Effector CD4-positive, alpha-beta T cell (primary cell): ENCODE measurements around the gene NOTCH4.
"Not testable (repeated sequence)": the region's sequence is repeated elsewhere in the genome, so short reads cannot be mapped to it uniquely, and the experiment has no call there.

Experiments used
- DNase-seq: peaks from one replicate; pipeline ENCODE4 v3.0.0-alpha.2; 2020

The NOTCH4 gene

DNA sequence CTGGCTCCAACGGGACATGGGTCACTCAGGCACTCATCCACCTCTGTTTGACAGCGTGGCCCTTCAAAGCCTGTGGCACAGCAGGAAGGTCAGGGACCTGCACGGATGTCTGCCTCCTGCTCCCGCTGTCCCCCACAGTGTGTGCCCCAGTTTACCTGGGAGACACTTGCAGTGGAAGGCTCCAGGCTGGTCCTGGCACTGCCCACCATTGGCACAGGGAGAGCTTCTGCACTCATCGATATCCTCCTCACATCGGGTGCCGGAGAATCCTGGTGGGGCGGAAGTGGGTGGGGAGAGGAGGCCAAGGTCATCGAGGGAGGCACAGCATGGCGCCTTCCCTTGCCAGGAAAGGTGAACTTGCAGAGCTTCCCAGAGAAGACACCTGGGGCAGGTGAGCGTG is 6.9 kb downstream of the NOTCH4 start:
- DNase-seq: no peak

DNA sequence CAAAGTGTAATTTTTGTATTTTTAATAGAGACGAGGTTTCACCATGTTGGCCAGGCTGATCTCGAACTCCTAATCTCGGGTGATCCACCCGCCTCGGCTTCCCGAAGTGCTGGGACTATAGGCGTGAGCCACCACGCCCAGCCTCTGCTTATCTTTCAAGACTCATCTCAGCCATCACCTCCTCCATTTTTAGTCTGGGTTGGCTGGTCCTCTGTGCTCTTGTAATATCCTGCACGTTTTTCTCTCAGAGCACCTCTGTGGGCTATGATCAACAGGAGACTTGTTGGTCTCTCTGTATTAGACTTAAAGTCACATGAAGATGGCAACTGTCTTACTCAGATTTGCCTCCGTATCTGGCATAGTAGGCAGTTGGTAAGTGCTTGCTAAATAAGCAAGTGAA is 7.6 kb downstream of the NOTCH4 start:
- no peak for DNase-seq

DNA sequence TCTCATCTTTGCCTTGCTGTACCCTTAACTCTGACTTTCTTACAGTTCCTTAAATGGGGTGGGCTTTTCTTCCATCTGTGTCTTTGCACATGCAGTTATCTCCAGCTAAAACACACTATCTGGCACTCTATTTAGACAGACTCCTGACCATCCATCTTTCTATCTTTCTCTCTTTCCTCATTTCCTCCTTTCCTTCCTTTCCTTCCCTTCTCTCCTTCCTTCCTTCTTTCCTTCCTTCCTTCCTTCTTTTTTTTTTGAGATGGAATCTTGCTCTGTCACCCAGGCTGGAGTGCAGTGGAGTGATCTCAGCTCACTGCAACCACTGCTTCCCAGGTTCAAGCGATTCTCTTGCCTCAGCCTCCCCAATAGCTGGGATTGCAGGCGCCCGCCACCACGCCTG is 8.2 kb downstream of the NOTCH4 start:
- no peak for DNase-seq

DNA sequence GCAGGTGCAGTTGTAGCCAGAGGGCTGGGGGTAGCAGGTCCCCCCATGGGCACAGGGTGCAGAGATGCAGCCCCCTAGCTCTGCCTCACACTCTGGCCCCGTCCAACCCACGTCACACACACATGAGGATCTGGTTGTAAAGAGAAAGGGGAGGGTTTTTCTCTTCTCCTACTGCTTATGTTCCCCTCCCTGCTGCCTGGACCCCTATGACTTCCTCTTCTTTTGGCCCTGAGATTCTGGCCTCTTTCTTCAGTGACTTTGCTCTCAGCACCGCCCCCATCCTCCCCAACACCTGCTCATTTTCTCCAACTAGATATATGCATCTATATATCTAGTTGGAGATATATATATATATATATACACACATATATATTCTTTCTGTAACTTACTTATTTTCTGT is 9.7 kb downstream of the NOTCH4 start:
- no peak for DNase-seq

DNA sequence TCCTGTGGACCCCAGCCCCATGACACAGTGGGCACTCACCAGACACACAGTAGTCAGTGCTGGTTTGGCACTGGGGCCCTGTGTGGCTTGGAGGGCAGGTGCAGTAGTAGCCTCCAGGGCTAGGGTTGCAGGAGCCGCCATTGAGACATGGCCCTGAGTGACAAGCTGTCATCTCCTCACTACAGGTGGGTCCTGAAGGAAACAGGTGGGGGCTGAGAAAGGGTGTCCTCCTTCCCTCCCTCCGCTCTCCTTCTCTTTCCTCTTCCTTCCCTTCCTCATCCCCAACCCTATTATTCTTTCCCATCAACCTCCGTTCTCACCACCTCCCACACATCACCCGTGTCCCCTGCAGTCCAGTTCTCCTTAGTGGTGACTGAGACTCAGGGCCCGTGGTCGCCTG is 10.2 kb downstream of the NOTCH4 start:
- DNase-seq: no peak

DNA sequence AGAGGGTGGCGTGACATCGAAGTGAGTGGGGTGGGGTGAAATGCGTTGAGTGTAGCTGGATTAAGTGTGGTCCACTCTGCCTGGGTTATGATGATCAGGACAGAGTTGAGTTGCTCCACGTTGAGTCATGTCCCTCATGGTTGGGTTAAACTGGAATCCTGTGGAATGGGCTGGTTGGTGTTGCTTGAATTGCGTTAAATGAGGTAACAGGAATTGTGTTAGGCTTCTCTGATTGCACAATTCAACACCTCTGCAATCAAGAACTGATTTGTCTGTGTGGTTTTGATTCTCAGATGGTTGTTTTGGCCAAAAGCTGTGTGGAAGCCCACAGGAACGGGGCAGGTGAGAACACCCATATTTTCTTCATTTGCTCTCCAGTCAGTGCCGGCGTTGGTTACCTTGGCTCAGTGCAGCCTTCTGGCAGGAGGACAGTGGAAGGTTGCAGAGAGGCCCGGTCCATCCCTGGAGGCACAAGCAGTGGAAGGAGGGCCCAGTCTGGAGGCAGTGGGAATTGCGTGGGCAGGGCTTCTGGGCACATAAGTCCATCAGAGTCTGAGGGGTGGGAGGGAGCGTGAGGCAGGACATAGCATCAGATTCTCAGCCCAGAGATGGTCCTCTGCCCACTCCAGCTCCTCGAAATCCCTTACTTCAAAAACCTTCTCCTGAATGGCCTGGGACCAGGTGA is 11.6 kb downstream of the NOTCH4 start:
- DNase-seq: no peak

DNA sequence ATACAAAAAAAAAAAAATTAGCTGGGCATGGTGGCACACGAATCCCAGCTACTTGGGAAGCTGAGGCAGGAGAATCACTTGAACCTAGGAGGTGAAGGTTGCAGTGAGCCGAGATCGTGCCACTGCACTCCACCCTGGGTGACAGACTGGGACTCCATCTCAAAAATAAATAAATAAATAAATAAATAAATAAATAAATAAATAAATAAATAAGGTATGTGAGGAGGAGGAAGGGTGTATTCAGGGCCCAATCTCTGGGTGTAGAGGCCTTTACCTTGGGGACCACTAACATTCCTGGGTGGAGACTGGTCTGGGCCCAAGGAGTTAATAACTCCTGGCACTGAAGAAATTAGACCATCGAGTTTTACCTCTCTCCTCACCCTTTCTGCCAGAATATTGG is 12.4 kb downstream of the NOTCH4 start:
- DNase-seq: not testable (repeated sequence)

DNA sequence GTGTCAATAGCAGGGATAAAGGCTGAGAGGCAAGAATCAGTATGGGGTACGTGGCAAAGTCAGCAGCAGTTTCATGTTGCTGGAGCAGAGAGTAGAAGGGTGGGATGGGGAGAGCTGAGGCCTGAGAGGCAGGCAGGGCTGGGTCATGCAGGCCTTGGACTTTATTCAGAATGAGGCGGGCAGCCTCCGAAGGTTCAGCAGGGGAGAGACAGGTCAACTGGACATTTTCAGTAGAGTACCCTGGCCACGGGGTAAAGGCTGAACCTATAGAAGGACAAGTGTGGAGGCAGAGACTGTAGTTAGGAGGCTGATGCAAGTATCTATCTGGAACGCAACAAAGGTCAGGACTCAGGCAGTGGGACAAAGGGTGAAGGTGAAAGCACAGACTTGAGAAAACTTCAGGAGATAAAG is 13.7 kb downstream of the NOTCH4 start:
- DNase-seq: no peak

DNA sequence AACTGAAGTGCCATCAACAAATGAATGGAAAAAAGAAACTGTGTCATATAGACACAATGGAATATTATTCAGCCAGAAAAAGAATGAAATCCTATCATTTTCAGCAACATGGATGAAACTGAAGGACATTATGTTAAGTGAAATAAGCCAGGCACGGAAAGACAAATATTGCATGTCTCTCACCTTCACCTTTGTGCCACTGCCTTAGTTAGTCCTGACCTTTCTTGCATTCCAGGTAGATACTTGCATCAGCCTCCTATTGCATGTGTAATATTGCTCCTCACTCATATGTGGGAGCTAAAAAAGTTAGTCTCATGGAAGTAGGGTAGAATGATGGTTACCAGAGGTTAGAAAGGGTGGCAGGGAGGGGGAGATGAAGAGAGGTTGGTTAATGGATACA is 14.9 kb downstream of the NOTCH4 start:
- no peak for DNase-seq

DNA sequence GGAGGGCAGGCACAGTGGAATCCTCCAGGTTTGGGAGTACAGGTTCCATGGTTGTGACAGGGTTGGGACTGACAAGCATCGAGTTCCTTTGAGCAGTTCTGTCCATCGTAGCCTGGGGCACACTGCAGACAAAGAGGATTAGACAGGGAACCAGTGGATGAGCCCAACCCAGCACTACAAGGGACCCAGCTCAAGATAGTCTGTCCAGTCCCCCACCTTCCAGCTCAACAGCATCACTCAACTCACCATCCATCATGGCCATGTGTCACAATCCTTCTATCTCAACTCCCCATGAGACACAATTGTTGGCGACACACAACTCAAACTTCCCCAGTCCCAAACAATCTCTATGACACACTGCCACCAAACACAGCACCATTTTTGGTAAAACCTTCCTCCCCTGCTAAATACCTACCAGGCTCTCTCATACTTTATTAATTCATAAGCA is 19.6 kb downstream of the NOTCH4 start:
- no peak for DNase-seq

DNA sequence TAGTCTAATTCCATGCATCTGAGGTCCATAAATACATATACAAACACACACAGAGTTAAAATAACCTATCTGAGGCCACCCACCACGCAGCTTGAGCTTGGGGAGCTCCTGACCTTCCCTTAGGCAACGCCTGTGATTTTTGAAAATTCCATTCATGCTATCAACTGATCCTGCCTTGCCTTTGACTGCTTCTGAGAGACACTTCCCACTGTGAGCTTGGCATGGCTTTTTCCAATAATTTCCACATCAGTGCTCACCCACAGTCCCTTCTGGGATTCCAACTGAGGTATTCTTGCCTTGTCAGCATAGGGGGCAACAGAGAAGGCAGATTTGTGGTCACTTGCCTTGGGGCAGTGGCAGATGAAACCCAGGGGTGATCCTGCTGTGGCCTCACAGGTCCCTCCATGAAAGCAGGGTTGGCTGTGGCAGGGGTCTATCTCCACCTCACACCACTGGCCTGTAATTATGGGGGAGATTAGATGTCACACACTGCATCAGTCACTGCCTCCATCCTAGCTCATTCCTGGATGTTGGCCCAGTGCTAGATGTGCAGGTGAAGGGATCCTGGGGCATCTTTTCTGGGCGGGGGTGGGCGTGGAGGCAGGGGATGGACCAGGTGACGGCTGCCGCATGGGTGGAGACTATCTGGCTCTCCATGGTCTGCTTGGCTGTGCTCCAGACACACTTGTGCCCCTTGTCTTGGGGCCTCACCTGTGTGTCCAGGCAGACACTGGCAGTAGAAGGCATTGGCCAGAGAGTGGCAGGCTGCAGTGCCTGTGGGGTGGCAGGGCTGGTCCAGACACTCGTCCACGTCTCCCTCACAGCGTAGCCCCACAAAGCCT is 20.2 kb downstream of the NOTCH4 start:
- DNase-seq: no peak

DNA sequence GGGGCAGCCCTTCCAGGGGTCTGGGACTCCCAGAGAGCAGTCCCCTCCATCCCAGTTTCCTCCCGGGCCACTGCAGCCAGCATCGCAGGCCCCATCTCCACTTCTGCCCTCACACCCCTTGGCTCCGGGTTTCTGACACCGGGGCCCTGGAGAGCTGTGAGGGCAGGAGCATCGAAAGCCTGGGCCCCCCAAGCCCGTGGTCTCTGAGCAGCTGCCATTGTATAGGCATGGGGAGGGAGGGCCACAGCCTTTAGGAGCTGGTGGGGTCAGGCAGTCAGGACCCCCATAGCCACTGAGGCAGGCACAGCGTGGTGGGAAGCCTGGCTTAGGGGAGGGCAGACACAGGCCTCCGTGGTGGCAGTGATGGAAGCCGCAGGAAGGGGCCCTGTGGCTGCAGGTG is 21.7 kb downstream of the NOTCH4 start:
- no peak for DNase-seq

DNA sequence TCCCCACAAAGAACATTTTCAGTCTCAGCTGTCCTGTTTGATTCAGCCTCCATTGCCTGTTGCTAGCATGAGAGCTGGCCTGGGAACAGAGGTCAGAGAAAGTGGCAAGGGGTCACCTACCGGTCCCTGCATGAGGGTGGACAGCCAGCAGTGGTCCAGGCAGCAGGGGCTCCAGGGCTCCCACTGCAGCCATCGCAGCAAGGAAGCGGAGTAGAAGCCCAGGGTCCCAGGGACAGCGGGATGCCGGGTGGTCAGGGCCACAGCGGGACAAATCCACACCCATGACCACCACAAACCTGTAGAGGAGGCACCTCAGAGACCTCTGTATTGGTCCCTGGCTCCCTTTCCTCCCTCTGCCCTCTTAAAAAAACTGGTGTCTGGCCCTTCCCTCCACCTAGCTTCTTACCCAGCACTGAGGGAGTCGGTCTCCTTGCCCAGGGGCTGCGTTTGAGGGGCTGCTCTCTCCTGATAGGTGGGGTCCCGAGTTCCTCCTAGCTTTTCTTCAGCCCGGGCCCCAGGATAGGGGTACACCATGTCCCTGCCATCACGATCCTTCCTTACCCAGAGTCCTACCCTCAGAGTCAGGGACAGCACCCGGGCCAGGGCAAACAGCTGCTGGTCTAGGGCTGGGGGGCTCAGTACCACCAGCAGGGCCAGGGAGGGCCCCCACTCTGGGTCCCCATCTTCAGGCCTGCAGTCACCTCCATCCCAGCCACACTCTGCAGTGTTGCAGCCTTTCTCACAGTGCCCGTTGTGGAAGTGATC is 23.0 kb downstream of the NOTCH4 start:
- no peak for DNase-seq

DNA sequence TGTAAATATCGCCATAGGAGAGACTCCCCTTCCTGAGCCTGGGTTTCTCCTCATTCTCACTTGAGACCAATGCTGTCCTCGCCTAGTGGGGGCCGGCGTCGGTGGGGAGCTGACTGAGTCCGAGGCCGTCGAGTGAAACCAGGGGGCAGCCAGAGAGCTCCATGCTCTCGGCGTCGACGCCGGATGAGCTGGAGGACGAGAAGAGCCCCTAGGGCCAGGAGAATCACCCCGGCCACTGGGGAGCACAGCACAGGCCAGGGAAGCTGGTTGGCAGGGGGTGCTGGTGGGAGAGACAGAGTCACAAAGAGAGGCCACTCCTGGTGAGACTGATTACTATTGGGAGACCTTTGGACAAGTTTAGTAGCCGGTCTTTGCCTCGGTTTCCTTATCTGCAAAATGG is 25.0 kb downstream of the NOTCH4 start:
- no peak for DNase-seq

DNA sequence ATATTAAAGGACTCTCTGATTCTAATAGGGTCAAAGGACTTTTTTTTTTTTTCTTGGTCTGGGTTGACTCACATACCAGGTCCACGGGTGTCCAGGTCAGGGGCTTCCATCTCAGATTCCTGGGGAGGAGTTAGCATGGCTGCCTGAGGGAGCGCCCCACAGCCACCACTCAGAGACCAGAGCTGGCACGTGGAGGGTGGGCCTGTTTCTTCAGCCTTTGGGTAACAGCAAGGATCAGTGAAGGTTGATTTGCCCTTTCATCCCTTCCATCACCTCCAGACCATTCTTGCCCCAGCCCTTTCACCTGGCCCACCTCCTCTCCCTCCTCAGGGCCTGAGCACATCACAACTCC is 25.5 kb downstream of the NOTCH4 start:
- no peak for DNase-seq

DNA sequence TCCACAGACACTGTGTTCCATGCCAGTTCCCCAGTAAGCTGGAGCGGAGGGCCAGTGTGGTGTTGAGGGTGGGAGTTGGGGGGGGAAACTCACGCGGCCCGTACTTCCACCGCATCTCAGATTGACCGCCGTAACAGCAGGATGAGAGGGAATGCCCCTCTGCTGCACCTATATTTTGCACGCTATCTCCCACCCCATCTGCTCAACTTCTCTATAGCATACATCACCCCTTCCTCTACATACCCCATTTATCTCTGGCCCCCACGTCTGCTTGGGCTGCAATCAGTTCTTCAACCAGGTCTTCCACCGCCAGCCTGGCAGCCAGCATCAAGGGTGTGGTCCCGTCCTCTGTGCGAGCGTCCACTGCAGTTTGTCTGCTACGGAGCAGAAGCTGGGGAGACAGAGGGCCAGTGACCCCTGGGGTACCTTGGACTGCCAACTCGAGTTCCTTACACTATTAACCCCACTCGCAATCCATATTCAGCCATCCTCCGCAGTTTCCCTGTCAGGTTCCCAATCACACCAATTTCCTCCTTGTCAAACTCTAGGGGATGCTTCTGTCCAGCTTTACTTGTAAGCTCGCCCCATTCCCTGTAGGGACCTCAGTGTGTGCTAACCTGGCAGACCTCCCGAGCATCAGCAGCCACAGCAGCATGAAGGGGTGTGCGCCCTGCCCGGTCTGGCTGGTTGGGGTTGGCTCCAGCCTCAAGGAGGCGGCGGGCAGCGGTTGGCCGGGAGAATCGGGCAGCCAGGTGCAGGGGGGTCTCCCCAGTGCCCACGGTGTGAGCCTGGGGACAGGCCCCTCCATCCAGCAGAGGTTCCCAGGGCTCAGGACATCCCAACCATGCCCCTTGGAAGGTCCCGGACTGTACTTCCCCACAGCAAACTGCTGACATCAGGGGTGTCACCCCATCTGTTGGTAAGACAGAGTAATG is 26.9 kb downstream of the NOTCH4 start:
- DNase-seq: no peak

DNA sequence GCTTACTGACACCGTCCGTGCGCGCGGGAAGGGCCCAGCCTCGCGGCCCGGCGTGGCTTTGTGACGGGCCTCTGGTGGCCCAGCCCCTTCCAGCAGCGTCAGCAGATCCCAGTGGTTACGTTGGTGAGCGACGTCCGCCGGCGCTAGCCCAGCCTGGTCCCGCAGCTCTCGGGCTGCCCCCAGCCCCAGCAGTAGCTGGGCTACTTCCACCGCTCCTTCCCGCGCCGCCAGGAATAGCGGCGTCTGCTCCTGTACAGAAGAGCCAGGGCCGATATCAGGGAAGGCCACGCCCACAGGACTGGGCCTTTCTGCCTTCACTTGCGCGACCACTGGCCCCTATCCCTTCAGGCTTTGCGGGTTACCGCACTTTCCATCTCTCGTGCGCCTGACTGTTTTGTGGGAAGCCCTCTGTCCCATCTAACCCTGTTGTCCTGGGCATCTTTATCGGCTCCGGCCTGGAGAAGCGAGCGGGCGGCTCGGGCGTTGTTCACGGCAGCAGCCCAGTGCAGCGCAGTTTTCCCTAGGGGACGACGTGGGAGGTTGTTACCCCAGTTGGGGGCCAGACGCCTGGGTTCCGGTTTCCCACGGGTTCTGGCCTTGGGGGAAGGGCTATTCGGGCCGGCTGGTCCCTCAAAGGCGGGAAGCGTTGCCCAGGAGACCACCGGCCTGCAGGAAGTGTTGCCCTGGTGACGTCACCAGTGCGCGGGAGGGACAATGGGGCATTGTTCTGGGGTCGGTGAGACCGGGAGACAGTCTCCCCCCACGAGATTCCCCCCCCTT is 27.8 kb downstream of the NOTCH4 start:
- DNase-seq: peak; percentile 43

DNA sequence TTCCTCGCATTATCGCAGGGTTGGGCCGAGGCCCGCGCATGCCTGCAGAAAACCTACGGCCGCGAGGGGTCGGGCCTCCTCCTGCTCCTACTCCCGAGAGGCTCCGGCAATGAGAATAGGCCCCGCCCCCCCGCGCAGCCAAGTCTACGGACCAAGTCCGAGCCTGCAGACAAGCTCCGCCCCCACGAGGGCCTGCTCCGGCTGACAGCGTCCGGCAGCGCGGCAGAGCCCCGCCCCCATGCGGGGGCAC is 28.3 kb downstream of the NOTCH4 start:
- DNase-seq: peak; percentile 98

DNA sequence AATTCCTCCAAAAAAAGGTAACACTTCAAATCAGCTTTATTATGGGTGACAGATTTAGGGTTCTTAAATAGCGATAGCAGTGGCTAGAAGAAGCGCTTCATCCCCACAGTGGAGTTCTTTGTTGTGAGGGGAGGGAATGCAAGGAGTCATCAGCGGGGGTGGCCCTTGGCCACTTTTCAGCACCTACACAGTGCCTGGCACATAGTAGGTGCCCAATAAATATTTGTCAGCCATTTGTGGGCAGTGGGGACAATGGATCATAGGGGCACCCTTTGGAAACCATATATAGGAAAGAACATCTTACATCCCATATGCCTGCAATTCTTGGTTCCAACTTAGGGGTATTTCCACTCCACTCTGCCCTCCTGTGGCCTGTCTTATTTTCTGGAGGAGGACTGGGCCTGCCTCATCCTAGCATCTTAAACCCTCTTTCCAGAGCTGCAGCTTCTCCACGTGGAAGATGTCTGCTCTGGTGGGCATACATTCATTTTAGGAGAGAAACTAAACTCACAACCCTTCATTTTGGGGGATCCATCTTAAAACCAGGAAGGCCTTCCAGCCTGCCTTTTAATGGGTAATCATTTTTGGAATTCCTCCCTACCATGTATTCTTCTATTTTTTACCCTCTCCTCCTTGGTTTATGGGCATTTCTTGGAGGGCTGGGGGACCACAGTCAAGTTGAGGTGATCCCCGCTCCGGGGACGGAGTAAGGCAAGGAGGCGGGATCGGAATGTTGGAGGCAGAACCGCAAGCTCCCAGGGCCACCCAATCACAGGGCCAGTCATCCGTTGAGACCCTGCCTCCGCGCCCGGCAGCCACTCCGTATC is 28.8 kb downstream of the NOTCH4 start:
- DNase-seq: no peak

DNA sequence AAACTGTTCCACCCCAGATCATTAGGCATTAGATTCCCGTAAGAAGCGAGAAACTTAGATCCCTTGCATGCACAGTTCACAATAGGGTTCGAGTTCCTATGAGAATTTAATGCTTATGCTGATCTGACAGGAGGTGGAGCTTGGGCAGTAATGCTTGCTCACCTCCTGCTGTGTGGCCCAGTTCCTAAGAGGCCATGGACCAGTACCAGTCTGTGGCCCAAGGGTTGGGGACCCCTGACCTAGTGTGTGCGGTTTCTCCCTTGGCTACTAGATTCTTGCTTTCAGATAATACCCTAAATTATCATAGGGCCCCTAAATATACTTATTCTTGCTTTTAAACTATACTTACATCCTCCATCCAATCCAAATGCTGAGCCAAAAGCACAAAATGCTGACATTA is 29.5 kb downstream of the NOTCH4 start:
- no peak for DNase-seq

DNA sequence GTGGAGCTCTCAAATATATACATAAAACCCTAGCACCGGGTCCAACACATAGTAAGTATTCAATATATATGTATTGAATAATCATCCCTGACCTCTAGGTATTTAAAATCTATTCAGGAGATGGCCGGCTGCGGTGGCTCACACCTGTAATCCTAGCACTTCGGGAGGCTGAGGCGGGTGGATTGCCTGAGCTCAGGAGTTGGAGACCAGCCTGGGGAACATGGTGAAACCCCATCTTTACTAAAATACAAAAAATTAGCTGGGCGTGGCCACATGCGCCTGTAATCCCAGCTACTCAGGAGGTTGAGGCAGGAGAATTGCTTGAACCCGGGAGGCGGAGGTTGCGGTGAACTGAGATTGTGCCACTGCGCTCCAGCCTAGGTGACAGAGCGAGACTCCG is 30.8 kb downstream of the NOTCH4 start:
- DNase-seq: not testable (repeated sequence)
